NT2/D1 (cell line): Measurements from ENCODE around the gene CCDC92B.

Experiments
- SUZ12 ChIP-seq: IDR thresholded peaks from 2 replicates; pipeline ENCODE4 v1.6.1; 2011; ENCODE audit not compliant: insufficient read length, insufficient read depth; ENCODE audit errors: extremely low read depth
- YY1 ChIP-seq: IDR thresholded peaks from 2 replicates; pipeline ENCODE4 v1.6.1; 2011; ENCODE audit not compliant: insufficient read length, insufficient read depth
- ZNF274 ChIP-seq: IDR thresholded peaks from 2 replicates; pipeline ENCODE4 v1.6.1; 2011; ENCODE audit warnings: mild to moderate bottlenecking, low read depth, low read length

DNA sequence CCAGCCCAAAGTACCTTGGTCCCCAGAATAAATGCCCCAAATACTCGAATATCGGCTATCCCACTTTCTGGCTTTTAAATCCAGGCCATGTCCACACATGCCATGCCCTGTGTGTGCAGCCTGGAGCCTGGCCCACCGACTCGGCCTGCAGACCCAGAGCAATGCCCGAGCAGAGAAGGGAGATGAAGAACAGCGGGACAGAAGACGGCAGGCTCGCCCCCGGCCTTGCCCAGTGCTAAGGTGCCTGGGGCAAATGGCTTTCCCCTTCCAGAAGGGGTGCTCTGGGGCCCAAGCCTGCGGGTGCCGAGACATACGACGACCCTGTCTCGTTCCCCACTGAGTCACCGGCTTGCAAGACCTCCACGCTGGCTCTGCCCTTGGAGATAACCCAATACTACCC is 45.8 kb downstream of the CCDC92B start:
- no peak for TF ChIP-seq ZNF274
- no peak for TF ChIP-seq YY1
- no peak for TF ChIP-seq SUZ12
